HG03039 (cell line): ENCODE measurements around the gene PUM2.
"Not testable (repeated sequence)": the region's sequence is repeated elsewhere in the genome, so short reads cannot be mapped to it uniquely, and the experiment has no call there.

Experiments
- ATAC-seq: cut with Tn5 transposase; IDR thresholded peaks from one replicate; pipeline ENCODE4 v1.9.1; 2021; ENCODE audit warnings: mild to moderate bottlenecking, moderate library complexity; ENCODE audit not compliant: unreplicated experiment

The PUM2 gene

GRCh38 chr2:20235655-20236305, 114.9 kb downstream of the PUM2 start:
- ATAC-seq, result no peak

DNA sequence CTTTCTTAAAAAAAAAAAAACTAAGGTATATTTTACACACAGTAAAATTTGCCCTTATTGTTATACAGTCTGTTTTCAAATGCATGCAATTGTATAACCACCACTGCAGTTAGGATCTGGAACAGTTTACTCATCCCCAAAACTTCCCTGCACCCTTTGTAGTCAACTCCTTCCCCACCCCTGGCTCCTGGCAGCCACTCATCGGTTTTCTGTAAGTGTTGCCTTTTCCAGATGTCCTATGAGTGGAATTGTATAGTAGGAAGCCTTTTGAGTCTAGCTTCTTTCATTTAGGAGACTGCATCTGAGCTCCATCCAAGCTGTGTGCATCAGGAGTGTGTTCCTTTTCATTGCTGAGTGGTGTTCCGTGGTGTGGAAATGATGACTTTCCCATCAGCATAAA, 116.0 kb downstream of the PUM2 start:
- not testable (repeated sequence) for ATAC-seq

DNA sequence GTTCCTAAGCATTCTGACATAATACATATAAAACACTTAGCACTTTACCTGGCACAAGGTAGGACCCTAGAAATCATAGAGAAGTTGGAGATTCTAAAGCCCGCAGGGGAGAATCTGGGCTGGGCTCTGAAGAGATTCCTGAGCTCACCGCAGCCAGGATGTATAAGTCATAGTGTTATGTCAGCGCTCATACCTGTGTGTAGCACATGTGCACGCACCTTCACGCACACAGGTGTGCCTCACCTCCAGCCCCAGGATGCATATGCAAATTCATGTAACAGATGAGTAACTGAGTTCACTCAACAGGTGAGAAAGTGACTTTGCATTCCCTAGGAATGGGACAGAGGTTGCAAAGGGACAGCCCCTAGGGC, 117.8 kb downstream of the PUM2 start:
- no peak for ATAC-seq

GRCh38 chr2:20231598-20232026, 119.0 kb downstream of the PUM2 start:
- ATAC-seq, result no peak

DNA sequence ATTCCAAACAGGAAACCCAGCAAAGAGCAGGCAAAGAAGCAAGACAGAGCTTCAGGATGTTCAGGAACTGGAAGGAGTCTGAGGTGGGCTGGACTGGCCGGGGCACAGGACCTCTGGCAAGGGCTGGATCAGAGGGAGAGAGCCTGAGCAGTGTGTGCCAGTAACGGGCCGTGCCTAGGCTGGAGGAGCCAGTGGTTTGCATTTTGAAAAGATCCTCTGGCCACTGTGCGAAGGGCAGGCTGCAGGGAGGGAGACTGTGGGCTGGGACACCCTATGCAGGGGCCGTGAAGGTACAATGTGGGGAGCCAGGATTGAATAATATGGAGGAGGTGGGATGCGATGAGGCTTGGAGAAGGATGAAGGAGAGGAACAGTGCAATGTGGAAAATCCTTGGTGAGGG, 119.5 kb downstream of the PUM2 start:
- no peak for ATAC-seq

DNA sequence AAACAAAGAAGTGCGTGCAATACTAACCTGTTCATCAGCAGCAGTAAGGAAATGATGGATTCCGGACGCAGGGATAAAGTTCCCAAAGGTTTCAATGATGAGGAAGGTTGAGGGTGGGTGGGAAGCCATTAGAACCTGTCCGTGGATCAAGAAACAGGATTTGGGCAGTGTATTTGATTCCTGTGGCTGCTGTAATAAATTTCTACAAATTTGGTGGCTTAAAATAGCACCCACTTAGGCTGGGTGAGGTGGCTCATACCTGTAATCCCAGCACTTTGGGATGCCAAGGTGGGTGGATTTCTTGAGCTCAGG, 120.6 kb downstream of the PUM2 start:
- no peak for ATAC-seq

DNA sequence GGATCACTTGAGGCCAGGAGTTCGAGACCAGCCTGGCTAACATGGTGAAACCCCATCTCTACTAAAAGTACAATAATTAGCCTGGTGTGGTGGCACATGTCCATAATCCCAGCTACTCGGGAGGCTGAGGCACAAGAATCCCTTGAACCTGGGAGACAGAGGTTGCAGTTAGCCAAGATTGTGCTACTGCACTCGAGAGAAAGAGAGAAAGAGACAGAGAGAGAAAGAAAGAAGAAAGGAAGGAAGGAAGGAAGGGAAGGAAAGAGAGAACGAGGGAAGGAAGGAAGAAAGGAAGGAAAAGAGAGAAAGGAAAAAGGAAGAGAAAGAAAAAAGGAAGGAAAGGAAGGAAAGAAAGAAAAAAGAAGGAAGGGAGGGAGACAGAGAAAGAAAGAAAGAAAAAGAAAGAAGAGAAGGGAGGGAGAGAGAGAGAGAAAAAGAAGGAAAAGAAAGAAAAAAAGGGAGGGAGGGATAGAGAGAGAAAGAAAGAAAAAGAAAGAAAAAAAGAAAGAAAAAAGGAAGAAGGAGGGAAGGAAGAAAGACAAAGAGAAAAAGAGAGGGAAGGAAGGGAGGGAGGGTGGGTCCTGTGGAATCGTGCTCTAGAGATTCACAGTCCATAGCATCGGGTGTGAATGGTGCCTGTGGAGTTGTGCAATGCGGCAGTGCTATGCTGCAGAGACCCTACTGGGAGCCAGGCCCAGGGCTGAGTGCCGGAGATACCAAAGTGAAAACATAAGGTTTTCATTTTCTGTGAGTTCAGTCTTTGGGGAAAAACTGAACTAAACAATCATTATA, 121.1 kb downstream of the PUM2 start:
- no peak for ATAC-seq

- no peak for ATAC-seq
These were observed 122.6 kb downstream of the PUM2 start for GRCh38 chr2:20227894-20228505.

DNA sequence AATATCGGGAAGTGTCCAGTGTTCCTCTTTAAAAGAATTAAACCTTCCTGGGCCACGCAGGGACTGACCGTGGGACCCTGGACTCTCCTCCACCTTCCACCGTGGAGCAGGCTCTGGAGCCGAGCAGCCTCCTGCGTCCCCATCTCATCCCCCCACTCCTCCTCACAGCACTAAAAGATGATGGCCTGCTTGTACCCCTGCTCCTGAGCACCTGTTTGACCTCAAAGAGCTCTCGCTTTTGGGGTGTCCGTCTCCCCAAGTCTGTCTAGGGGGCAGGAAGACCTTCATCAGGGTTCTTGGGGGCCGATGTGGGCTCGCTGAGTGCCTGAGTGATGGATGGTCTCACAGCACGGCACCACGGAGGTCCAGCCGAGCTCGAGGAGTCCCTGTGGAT, 124.5 kb downstream of the PUM2 start:
- no peak for ATAC-seq

- ATAC-seq, result peak; percentile 55
These were observed 125.1 kb downstream of the PUM2 start for GRCh38 chr2:20225294-20226151.

- peak; percentile 24 for ATAC-seq
These were observed 125.8 kb downstream of the PUM2 start, which contains the start of gene SDC1 for GRCh38 chr2:20224716-20225293. TSS of gene SDC1 (minus strand) at chr2:20225130. CDS start at chr2:20224867, 263 bp downstream.

DNA sequence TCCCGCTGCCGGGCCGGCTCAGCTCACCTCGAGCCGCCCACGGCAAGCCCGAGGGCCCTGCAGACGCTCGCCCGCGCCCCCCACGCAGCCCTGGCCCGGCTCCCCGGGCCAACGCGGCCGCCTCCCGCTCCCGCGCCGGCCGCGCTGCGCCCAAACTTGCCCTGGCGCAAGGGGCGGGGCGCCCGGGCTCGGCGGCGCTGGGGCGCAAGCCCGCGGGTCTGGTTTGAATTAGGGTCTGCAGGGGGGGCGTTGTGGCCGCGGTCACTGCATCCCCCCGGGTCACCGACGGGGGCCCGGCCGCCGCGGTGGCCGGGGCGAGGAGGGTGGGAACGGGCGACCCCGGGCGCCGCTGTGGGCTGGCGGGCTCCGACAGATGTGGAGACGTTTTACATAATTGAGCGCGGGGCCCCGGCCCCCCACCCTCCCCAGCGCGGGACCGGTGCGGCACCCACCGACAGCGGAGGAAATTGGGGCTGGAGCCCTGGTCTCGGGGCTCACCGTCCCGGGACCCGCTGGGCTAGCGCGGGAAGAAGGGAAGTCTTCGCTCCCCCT, 126.4 kb downstream of the PUM2 start:
- ATAC-seq, result peak; percentile 16

DNA sequence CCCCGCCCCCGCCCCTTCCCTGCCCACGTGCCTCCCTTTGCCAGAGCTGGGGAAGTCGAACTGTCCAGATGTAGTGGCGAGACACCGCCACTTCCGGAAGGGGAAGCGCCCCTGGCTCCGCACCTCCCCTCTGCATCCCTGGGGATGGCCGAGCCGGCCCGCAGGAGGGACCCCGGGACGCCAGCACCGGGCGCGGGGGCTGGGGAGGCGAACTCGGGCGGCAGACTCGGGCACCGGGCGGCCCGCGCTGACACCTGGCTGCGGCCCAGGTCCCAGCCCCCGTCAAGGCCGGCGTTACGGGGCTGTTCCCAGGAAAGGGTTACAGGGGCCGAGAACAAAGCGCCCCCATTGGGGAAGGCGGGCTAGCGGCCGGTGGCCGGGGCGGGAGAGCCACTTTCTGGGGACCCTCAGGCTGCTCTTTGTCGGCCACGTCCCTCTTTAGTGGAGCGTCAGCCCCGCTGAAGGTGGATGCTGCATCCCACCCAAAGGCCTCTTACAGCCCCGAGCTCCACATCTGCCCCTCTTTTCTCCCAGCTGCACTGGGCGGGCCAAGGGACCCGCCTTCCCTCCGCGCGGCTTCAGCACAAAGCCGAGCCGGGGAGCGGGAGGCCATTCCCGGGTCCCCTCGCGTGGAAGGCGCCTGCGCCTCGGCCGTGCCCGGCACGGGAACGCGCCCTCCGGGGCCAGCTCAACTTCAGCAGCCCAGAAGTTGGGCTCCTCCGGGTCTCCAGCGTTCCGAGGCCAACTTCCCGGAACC, 127.1 kb downstream of the PUM2 start:
- peak; percentile 11 for ATAC-seq

- ATAC-seq, result no peak
These were observed 127.8 kb downstream of the PUM2 start for GRCh38 chr2:20222769-20223406.

DNA sequence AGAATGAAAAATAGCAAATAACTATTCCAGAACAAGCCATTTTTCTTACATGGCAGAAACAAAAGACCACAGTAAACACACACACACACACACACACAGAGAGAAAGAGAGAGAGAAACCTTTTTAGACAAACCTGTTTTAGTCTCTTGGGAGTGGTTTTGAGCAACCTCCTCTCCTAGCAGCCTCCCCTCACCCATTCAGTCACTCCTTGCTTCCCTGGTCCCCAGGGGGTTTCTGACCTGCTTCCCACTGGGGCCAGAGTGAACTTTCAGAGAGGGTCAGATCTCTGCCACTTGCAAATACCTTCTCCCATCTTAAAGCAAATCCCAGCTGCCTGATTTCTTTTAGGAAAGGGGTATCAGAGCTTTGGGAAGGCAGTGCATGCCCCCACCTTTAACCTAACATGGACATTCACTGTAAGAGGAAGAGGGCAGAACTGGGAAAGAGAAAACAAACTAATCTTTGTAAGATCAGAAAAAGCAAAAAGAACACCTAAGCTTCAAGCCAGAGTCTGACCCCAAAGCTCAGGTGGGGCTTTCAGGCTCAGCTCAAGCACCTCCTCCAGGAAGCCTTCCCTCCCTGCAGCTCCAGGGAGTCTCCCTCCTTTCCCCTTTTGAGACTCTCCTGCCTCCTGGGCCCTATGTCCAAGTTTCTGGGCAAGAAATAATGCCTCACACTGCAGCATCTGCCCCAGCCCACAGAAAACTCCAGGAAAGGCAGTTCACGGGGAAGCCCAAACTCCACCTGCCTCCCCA, 128.5 kb downstream of the PUM2 start:
- no peak for ATAC-seq

DNA sequence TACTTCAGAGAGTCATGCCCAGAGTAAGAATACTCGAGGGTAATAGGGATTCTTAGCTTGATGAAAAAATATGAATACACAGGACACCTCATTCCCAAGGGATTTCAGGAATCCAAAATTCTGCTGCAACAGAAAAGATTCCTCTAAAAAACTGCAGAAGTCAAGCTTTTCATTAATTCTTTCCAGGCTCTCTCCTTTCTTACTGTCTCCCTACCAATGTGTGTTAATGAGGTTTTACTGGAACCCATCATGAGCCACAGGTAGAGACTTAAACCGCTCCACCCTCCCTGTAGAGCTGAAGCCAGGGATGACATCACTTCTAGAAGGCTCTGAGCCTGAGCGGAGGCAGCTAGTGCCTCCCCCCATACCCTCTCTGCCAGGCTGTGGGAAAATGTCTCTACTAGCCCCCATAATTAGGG, 129.1 kb downstream of the PUM2 start:
- no peak for ATAC-seq

- no peak for ATAC-seq
These were observed 129.7 kb downstream of the PUM2 start for GRCh38 chr2:20220806-20221554.
